G401 (cell line): ENCODE measurements around the gene NPDC1. TPM values are rescaled to one million over a fixed set of nuclear protein-coding genes. Genes with fewer than 3 reads are reported as not detected.
"Not testable (repeated sequence)": the region's sequence is repeated elsewhere in the genome, so short reads cannot be mapped to it uniquely, and the experiment has no call there.

ENCODE experiments used
- DNase-seq: peaks from one replicate; pipeline ENCODE4 v3.0.0-alpha.2; 2015; ENCODE audit warnings: low spot score
- in situ Hi-C: cut with HindIII; loops from 2 replicates; pipeline ENCODE4 v1.10.0; 2016; ENCODE audit warnings: low sequenced_read_pairs, mixed read lengths
- total RNA-seq: library from RNA; depleted of rRNA; stranded (reverse); fragments of >200 nt; shearing (Covaris generic); gene quantifications from 2 replicates; pipeline ENCODE4 v1.2.3, GENCODE V29; 2014

Gene NPDC1
- total RNA-seq, 1 experiment from 2014 or later = 32.0 TPM

- no peak for DNase-seq
- in situ Hi-C loops = no loop called here
Measured at GRCh38 chr9:137007108-137007815, 38.7 kb downstream of the NPDC1 start.

DNA sequence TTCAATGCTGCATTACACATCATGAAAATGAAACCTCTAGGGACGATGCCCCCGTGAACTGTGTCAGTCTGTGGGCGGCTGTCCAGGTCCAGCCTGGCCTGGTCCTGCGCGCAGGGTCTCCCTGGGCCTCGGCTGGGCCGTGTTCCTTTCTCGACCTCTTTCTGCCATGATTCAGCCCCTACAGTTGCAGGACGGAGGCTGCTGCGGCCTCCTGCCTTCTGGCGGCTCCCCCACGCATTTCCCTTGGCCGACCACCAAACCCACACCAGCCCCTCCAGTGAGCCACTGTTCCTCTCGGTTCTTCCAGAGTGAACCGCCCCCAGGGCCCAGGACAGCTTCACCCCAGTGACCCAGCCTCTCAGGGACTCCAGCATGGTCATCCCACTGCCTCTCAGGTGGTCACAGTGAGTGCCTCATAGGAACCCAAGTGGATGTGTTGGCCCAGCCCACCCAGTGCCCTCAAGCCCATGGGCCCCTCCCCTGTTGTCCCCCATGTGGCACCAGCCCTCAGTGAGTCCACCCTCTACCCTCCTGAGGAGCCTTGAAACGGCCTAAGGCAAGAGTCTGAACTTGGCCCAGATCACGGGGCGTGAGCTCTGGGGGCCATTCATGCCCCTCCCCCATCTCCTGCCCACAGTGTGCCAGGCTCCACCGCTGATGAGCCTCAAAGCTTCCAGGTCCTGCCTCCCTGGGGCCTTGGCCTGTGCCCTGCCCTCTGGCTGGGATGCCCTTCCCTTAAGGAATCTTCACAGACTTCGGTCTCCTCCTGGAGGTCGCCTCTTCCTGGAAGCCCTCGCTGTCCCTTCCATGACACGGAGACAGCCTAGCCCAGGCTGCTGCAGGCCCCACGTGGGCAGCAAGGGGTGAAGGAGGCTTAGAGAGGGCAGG, 39.6 kb downstream of the NPDC1 start:
- no peak for DNase-seq
- in situ Hi-C loops = no loop called here

GRCh38 chr9:137004285-137004684, 41.7 kb downstream of the NPDC1 start:
- in situ Hi-C loops, DNase-seq: not testable (repeated sequence)

GRCh38 chr9:137002646-137003041, 43.3 kb downstream of the NPDC1 start:
- in situ Hi-C loops = no loop called here
- DNase-seq = peak; percentile 46

- in situ Hi-C loops = no loop called here
Measured at GRCh38 chr9:137001857-137002645, 43.9 kb downstream of the NPDC1 start.

GRCh38 chr9:137000177-137000930, 45.6 kb downstream of the NPDC1 start:
- in situ Hi-C loops = no loop called here
- no peak for DNase-seq

More at GRCh38 chr9:137001857-137002645, 43.9 kb downstream of the NPDC1 start:
- no peak for DNase-seq

DNA sequence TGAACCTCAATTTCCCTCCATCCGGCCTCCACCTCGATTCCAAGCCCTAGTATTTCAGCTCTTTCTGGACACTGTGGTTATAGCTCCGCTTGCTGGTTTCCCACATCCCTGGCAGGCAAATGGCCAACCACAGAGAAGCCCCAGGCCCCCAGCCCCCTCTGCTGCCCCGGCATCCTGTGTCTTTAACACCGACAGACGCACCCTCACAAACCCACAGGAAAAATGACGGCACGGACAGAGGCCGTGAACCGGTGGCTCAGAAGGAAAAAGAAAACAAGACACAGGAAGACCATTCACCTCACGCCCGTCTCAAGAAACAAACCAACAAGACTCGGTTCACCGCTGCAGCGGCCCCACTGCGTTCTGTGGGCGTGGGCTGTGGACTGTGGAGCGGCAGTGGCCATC, 48.1 kb downstream of the NPDC1 start:
- in situ Hi-C loops = no loop called here
- no peak for DNase-seq

- no peak for DNase-seq
Measured at GRCh38 chr9:136997371-136997770, 48.6 kb downstream of the NPDC1 start.

DNA sequence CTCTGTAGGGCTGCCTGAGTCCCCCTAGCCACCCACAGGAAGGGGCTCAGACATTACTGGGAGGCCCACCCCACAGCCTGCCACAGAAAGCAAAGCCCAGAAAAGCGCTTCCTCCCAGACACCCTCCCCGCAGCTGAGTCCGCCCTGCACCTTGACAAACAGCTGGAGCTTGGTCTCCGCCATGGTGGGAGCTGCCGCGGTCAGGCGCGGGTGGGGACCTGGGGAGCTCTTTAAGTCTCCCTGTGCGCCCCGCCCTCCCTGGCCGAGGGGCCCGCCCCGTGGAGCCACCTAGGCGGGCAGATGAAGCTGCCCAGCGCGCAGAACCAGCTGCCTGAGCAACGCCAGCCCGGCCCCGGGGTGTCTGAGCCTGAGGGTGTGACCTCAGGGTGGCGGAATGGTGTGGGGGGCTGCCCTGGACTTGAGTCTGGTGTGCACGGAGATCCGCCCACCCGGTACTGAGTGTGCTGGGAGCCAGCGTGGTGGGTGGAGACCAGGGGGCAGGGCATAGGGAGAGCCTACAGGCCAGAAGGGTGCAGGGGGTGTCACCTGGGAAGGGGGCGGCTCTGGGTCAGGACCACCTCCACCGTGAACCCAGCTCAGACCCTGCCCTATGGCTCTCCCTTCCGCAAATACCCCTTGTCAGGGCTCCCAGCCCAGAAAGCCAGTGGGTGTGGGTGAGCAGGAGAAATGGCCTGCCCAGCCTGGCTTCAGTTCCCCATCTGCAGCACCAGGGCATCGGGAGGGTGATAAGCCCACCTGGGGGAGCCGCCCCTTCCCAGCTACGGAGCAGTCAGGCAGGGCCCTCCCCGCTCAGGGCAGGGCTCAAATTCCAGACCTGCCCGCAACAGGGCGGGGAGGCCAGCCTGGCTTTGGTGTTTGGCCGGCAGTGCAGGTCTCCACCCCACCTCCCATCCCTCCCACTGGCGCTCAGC, 49.4 kb downstream of the NPDC1 start, which contains the start of gene CLIC3:
CLIC3 (minus strand) TSS at position 208 of the 932 bp plus-strand sequence; CDS start at position 183, 25 bp downstream.
- in situ Hi-C loops = no loop called here
- no peak for DNase-seq

More at GRCh38 chr9:136997371-136997770, 48.6 kb downstream of the NPDC1 start:
- in situ Hi-C loops = no loop called here

DNA sequence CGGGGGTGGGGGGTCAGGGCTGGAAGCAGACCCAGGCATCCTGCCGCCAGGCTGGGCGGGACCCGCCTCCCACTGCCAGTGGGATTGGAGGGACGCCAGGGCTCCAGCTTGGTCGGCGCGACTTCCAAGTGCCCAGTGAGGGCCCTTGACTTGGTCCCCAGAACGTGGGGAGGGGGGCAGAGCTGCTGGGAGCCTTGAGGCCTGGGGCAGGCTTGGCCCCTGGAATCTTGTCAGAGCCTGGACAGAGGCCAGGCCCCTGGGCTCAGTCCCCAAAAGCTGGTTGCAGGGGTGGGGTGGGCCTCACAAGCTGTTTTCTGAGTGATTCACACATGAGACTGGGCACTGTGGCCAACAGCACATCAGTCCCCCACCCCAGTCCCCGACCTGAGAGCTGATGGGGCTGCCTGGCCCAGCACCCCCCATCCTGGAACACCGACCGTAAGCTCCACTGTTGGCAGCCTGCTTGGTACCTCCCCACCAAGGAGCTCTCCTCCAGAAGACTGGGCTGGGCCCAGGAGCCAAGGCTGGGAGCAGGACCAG, 50.1 kb downstream of the NPDC1 start:
- in situ Hi-C loops = no loop called here
- DNase-seq = peak; percentile 32

DNA sequence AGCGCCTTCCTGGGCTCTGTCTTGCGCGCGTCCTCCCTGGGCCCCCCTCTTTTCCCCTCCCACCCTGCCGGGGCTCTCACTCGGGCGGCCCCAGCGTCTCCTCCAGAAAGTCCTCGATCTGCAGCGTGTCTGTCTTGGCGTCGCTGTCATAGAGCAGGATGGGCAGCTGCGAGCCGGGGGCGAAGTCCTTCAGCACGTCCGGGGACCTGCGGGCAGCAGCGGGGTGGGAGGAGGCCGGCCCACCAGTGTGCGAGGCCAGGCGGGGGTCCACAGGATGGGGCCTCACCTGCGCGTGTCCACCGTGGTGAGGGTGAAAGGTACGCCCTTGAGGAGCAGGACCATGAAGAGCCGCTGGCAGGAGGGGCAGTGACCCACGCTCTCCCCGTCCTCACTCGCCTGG, 50.6 kb downstream of the NPDC1 start:
- in situ Hi-C loops = no loop called here
- DNase-seq = no peak

DNA sequence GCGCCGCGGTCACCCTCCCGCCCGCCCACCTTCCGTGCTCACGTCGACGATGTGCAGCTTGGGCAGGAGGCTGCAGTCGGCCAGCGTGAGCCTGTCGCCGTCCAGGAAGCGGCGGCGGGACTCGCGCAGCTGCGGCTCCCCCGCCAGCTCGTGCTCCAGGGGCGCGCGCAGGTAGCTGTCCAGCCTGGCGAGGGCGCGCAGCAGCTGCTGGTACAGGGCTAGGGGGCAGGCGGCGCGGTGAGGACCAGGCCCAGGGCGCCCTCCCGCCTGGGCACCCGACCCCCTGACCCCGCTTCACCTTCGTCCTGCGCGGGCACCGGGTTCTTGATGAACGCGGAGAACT, 51.1 kb downstream of the NPDC1 start:
- in situ Hi-C loops = no loop called here
- DNase-seq = no peak

- no peak for DNase-seq
- in situ Hi-C loops = no loop called here
Measured at GRCh38 chr9:136994180-136994887, 51.6 kb downstream of the NPDC1 start.

DNA sequence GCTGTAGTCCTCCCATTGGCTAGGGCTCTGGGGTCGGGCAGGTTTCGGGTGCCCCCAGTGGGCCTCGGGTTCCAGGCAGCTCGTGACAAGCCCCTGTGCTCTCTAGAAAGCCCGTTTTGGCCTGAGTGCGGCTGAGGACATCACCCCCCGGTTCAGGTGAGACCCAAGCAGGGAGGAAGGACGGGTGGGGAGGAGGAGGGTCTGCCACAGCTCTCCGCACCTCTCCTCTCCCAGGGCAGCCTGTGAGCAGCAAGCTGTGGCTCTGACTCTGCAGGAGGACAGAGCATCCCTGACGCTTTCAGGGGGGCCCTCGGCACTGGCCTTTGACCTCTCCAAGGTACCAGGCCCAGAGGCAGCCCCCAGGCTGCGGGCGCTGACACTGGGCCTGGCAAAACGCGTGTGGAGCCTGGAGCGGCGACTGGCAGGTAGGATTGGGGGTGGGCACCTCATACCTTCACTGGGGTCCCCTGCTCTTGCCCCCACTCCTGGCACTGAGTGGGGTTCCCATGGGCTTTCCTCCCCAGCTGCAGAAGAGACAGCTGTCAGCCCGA, 53.1 kb downstream of the NPDC1 start:
- no peak for DNase-seq

GRCh38 chr9:136991993-136992818, 53.8 kb downstream of the NPDC1 start, which contains the start of gene PAXX:
PAXX (plus strand) TSS chr9:136992422; CDS start chr9:136992444, 22 bp downstream.
- DNase-seq = peak; percentile 91
- in situ Hi-C loops = no loop called here

More for the DNA sequence above, 53.1 kb downstream of the NPDC1 start:
- in situ Hi-C loops = no loop called here
